ENCODE measurements around the gene SLC41A2. TPM values are rescaled to one million over a fixed set of nuclear protein-coding genes. Genes with fewer than 3 reads are reported as not detected.

The SLC41A2 gene
- total and polyA plus RNA-seq, 2 donors (not counting 3 experiments of a cell fraction or from before 2014, with no cell fraction given) = 1.7 to 7.5 TPM

DNA sequence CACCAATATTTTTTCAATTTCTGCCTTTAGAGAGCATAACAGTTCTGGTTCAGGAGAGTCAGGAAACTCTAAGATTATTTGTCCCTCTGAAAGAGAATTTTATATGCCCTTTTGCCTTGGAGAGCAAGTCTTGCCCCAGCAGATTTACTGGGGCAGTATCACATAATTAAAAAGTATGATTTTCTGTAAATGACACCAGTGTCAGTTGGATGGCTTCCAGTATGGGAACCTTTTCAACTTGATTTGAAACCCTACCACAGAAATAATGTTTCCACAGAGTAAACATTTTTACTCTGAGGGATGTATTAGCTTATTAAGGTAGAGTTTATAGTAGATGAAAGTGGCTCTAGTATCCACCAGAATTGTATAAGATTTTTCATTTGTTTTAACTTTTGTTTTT is 43.4 kb upstream of the SLC41A2 start:
- Histone ChIP-seq H3K27ac (ENCODE audit: insufficient read depth, low read depth, low read length) (no peak overlapping the region), H3K9me3 (replicated peaks; ENCODE audit: control insufficient read depth, insufficient read depth, low read length) (no peaks in the 10 kb centered on the region), H3K4me2 (ENCODE audit: insufficient read depth, low read length) (no peak overlapping the region), H3K79me2 (ENCODE audit: control insufficient read depth, insufficient read depth, low read length) (no peaks in the 10 kb centered on the region), H3K4me1 (ENCODE audit: control insufficient read depth, extremely low read depth, insufficient read depth, low read length) (no peaks in the 10 kb centered on the region), H2AFZ (ENCODE audit: low read depth, low read length) (no peak overlapping the region), H3K9ac (replicated peaks; ENCODE audit: extremely low read depth, insufficient read depth, low read length) (no peak overlapping the region), H4K20me1 (replicated peaks; ENCODE audit: control insufficient read depth, extremely low read depth, insufficient read depth, low read length) (no peaks in the 10 kb centered on the region), H3K4me3 (replicated peaks in 1 of 3; ENCODE audit: insufficient read depth in 1 of 3, low read depth in 1 of 3, low read length in 3 of 3) (no peak overlapping the region), H3K27me3 (ENCODE audit: control insufficient read depth in 2 of 2, insufficient read depth in 2 of 2, low read length in 2 of 2) (no peaks in the 10 kb centered on the region), H3K36me3 (ENCODE audit: control insufficient read depth in 2 of 2, extremely low read depth in 1 of 2, insufficient read depth in 2 of 2, low read length in 2 of 2) (peaks cover 5 to 7% of the 10 kb centered on the region in 2 experiments), H3K9me1 (replicated peaks; ENCODE audit: control insufficient read depth, extremely low read depth, insufficient read depth, low read length) (no peaks in the 10 kb centered on the region)
- CTCF ChIA-PET = interaction anchor here (0.8 kb wide), 1 partner anchor 24 kb away, joined by 3 read pairs; no protein-coding TSS in a partner anchor
- intact Hi-C loops (cut with micrococcal nuclease) = no loop called here
- POLR2A ChIA-PET = no interaction called here
- TF ChIP-seq JUN (IDR thresholded peaks at IDR 0.05; ENCODE audit: borderline replicate concordance, insufficient read depth, insufficient read length, low read depth) = no peak
- TF ChIP-seq POLR2AphosphoS5 (IDR thresholded peaks at IDR 0.05; ENCODE audit: insufficient read depth, low read depth, low read length) = no peak
- no peak for TF ChIP-seq MYC (IDR thresholded peaks at IDR 0.05; ENCODE audit: low read depth, low read length)
- TF ChIP-seq, protein P1, sequence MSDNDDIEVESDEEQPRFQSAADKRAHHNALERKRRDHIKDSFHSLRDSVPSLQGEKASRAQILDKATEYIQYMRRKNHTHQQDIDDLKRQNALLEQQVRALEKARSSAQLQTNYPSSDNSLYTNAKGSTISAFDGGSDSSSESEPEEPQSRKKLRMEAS (IDR thresholded peaks at IDR 0.05; ENCODE audit: insufficient read depth, insufficient read length) = no peak
- TF ChIP-seq, protein P2, sequence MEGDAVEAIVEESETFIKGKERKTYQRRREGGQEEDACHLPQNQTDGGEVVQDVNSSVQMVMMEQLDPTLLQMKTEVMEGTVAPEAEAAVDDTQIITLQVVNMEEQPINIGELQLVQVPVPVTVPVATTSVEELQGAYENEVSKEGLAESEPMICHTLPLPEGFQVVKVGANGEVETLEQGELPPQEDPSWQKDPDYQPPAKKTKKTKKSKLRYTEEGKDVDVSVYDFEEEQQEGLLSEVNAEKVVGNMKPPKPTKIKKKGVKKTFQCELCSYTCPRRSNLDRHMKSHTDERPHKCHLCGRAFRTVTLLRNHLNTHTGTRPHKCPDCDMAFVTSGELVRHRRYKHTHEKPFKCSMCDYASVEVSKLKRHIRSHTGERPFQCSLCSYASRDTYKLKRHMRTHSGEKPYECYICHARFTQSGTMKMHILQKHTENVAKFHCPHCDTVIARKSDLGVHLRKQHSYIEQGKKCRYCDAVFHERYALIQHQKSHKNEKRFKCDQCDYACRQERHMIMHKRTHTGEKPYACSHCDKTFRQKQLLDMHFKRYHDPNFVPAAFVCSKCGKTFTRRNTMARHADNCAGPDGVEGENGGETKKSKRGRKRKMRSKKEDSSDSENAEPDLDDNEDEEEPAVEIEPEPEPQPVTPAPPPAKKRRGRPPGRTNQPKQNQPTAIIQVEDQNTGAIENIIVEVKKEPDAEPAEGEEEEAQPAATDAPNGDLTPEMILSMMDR (IDR thresholded peaks at IDR 0.05; ENCODE audit: extremely low read depth in 1 of 2, insufficient read depth in 1 of 2, low read depth in 1 of 2, low read length in 2 of 2) = no peak
- TF ChIP-seq EZH2 (IDR thresholded peaks at IDR 0.05; ENCODE audit: borderline replicate concordance, low read depth, low read length, severe bottlenecking) = no peak
- no peak for TF ChIP-seq POLR2A (IDR thresholded peaks at IDR 0.05; ENCODE audit: low read depth, low read length)
- no peak for FAIRE-seq
- DNase-seq (ENCODE audit: low read depth, low spot score) = no peak
- dilution Hi-C loops (cut with MboI; ENCODE audit: extremely low pct_ligation_motif_present, low sequenced_read_pairs) = no loop called here
- no TSS peak for BruUV-seq (replicated peaks)

All from endothelial cell of umbilical vein (primary cell).